GM06990 (cell line): ENCODE results near the gene PPP1CC.

ENCODE experiments used
- DNase-seq: peaks from one replicate; pipeline ENCODE4 v3.0.0-alpha.2; 2011; ENCODE audit not compliant: insufficient read length; ENCODE audit errors: extremely low read depth
- H3K27me3 ChIP-seq: replicated peaks from 2 replicates; pipeline ENCODE4 v1.6.0; 2011; ENCODE audit warnings: low read length; ENCODE audit not compliant: control insufficient read depth, insufficient read depth
- H3K36me3 ChIP-seq: 2 replicates; pipeline ENCODE4 v1.5.1; 2011; ENCODE audit warnings: low read length; ENCODE audit not compliant: control insufficient read depth, insufficient read depth
- H3K4me3 ChIP-seq: replicated peaks from 2 replicates; pipeline ENCODE4 v1.5.1; 2011; ENCODE audit warnings: low read depth, mild to moderate bottlenecking, control low read depth, low read length
- TF ChIP-seq, protein P1 (sequence below): IDR thresholded peaks from 2 replicates; pipeline ENCODE4 v1.5.1; 2011; ENCODE audit warnings: low read length, control low read depth, mild to moderate bottlenecking, inconsistent platforms; ENCODE audit not compliant: insufficient read depth, poor library complexity, severe bottlenecking

PPP1CC gene

DNA sequence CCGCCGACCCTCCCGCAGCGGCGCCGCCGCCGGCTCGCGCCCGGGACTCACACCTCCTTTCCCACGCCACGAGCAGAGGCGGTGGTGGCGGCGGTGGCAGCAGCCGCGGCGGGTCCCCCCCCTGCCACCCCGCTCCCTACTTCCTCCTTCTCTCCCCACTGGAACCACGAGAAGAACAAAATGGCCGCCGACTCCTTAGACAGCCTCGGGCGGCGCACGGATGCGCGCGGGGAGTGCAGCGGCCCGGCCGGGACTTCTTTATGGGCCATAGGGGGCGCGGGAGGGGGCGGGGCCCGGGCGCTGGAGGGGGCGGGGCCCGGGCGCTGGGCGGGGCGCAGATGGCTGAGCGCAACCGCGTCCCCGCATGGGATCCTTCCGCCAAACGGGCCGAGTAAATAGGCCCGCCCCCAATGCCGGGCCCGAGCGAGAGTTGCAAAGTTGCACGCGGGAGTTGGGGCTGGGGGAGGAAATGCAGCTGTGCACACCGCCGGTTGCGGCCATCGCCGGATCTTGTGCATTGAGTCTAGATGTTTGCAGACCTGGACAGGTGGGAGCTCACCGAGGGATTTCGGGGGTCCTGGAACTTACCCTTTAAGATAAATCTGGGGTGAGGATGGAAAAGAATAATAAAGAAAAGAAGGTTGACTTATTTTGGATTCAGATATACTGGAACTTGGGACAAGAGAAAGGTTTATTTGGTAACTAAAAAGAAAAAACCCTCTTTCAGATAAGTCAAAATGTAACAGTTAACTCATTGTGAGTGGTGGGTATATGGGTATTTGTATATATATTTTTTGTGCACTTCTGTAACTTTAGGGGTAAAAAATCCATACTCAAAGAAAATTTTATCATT is at the start of gene PPP1CC:
PPP1CC (minus strand) TSS at position 174 of the 853 bp plus-strand sequence. CDS start 184 bp downstream, outside the sequence.
- DNase-seq, result peak; percentile 94
- H3K4me3 ChIP-seq, result peak within 1 kb of the TSS; percentile 99
- H3K27me3 ChIP-seq, result no peaks in the 10 kb centered on the region
- no peaks in the 10 kb centered on the region; the same call in 1 of the 2 replicates for H3K36me3 ChIP-seq
- TF ChIP-seq, protein P1, sequence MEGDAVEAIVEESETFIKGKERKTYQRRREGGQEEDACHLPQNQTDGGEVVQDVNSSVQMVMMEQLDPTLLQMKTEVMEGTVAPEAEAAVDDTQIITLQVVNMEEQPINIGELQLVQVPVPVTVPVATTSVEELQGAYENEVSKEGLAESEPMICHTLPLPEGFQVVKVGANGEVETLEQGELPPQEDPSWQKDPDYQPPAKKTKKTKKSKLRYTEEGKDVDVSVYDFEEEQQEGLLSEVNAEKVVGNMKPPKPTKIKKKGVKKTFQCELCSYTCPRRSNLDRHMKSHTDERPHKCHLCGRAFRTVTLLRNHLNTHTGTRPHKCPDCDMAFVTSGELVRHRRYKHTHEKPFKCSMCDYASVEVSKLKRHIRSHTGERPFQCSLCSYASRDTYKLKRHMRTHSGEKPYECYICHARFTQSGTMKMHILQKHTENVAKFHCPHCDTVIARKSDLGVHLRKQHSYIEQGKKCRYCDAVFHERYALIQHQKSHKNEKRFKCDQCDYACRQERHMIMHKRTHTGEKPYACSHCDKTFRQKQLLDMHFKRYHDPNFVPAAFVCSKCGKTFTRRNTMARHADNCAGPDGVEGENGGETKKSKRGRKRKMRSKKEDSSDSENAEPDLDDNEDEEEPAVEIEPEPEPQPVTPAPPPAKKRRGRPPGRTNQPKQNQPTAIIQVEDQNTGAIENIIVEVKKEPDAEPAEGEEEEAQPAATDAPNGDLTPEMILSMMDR, result no peak

DNA sequence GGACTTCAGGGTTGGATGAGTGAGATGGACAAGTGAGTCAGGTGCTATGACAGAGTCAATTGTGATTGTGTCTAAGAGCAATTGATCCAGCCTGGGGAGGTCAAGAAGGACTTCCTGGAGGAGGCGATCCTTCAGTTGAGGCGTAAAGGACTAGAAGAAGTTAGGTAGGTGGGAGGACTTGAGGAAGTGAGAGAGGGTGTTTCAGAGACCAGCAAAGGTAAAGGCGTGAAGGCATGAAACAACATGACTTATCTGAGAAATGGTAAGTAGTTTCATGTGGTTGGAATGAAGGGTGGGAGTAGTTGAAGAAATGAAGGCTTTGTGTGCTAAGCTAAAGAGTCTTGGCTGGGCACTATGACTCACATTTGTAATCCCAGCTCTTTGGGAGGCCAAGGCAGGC is 48.9 kb upstream of the PPP1CC start:
- H3K27me3 ChIP-seq, result no peaks in the 10 kb centered on the region
- TF ChIP-seq, protein P1, result no peak
- no peaks in the 10 kb centered on the region for H3K36me3 ChIP-seq
- no peak overlapping the region for H3K4me3 ChIP-seq
- DNase-seq, result no peak

DNA sequence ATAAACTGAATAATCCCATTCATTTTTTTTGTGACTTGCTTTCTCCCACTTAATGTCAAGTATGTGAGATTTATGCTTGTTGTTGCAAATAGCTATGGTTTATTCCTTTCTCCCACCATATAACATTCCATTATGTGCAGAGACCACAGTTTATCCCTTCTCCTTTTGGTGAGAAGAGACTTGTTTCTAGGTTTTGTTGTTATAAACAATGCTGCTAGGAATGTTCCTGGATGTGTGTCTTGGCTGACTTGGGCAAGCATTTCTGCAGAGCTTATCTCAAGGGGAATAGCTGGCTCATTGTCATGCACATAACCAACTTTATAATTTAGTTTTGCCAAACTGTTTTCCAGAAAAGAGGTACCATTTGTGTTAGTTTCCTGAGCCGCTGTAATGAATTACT is 47.6 kb upstream of the PPP1CC start:
- H3K27me3 ChIP-seq, result no peaks in the 10 kb centered on the region
- TF ChIP-seq, protein P1, result no peak
- no peaks in the 10 kb centered on the region for H3K36me3 ChIP-seq
- no peak for DNase-seq
- H3K4me3 ChIP-seq, result no peak overlapping the region

DNA sequence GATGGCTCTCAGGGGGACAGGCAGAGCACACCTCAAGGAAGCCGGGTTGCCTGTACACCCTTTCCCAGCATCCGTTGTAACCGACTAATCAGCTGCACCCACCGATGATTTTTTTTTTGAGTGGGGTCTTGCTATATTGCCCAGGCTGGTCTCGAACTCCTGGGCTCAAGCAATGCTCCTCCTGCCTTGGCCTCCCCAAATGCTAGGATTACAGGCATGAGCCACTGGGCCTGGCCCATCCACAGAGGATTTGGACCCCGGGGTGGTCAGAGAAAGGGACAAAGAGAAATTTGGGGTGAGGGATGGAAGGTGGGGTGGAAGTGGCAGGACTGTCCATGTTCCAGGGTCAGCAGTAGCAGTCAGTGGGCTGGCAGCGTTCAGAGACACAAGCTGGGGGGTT is 43.3 kb upstream of the PPP1CC start:
- no peak for DNase-seq
- TF ChIP-seq, protein P1, result no peak
- H3K4me3 ChIP-seq, result no peak overlapping the region
- no peaks in the 10 kb centered on the region for H3K36me3 ChIP-seq
- H3K27me3 ChIP-seq, result no peaks in the 10 kb centered on the region

DNA sequence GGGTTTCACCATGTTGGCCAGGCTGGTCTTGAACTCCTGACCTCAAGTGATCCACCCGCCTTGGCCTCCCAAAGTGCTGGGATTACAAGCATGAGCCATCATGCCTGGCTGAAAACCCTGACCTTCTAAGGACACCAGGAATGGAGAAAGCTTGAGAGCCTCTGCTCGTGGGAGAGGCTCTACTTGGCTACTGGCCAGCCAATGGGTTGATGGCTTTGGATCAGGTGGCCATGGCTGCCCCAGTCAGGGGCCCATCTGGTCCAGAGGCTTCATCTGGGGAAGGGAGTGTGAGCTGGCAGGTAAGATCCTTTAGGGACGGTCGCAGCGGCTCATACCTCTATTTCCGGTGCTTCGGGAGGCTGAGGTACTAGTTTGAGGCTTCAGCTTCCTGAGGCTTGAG is 42.5 kb upstream of the PPP1CC start:
- H3K4me3 ChIP-seq, result no peak overlapping the region
- no peaks in the 10 kb centered on the region for H3K36me3 ChIP-seq
- H3K27me3 ChIP-seq, result no peaks in the 10 kb centered on the region
- DNase-seq, result no peak
- TF ChIP-seq, protein P1, result no peak

DNA sequence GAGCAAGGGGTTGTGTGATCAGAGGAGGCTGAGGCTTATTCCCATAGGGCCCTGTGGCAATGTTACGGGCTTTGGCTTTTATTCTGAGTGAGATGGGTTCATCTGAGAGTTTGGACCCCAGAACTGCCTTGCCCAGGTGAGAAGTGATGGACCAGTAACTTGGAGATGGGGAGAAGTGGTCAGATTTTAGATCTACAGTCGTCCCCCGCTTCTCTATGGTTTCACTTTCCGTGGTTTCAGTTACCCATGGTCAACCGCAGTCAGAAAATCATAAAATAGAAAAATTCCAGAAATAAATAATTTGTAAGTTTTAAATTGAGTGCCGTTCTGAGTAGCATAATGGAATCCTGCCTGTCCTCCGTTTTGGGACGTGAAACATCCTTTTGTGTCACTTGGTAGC is 40.2 kb upstream of the PPP1CC start:
- no peaks in the 10 kb centered on the region for H3K27me3 ChIP-seq
- H3K36me3 ChIP-seq, result no peaks in the 10 kb centered on the region
- no peak overlapping the region for H3K4me3 ChIP-seq
- DNase-seq, result no peak
- TF ChIP-seq, protein P1, result no peak
